NOMO-1 (cell line): Measurements from ENCODE around the gene RMDN3.

Experiments used
- DNase-seq, 2 experiments: peaks; one replicate each; lab custom pipeline; 2025; ENCODE audit not compliant: unreplicated experiment in 2 of 2; lab: John Stamatoyannopoulos, UW

The RMDN3 gene

DNA sequence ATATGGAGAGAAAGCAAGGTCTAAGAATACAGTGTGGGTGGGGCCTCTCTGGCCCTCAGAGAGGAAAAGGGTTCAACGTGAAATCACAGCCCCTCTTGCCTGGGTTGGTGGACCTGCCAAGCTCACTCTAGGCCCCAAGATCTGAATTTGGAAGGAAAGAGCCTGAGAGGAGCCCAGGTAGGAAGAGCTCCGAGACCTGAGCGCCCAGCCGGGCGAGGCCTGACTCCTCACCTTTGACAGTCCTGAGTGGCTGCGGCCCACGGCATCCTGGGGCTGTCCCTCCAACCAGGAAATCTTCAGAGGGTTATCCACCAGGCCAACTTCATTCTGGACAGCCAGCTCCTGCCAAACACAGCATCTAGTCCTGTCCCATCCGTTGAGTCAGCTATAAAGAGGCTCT lies 18.4 kb upstream of the RMDN3 start:
- no peak for DNase-seq

DNA sequence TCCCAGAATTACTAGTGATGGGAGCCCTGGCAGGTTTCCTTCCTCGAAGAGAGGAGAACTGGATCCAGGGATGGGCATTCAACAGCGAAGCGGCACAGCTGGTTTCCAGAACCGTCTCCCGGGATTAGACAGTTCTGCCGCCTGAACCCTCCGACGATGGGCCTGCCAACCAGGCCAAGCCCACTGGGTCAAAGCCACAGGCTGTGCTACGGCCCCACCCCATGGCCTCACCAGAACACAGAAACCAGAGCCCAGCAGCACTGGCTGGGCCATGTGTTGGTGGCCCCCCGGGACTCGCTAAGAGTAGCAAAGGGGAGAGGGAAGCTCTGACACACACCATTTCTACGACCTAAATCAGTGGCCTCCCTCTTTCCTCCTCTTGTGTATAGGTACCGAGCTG lies 17.0 kb upstream of the RMDN3 start:
- DNase-seq, result no peak

DNA sequence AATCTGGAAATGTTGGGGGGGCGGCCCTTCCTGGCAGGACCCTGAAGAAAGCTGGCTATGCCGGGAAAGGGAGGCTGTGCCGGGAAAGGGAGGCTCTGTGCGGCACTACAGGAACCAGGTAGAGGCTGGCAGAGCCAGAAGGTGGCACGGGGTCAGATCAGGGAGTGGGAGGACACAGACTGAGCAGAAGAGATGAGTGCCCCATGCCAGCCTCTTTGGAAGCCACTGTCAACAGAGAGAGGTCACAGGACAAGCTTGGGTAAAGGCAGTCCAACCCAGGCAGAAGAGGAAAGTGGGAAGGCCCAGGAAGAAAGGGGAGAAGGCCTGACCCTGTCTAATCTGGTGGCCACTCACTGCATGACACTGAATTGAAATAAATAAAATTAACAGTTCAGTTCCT lies 16.2 kb upstream of the RMDN3 start:
- DNase-seq, result no peak

DNA sequence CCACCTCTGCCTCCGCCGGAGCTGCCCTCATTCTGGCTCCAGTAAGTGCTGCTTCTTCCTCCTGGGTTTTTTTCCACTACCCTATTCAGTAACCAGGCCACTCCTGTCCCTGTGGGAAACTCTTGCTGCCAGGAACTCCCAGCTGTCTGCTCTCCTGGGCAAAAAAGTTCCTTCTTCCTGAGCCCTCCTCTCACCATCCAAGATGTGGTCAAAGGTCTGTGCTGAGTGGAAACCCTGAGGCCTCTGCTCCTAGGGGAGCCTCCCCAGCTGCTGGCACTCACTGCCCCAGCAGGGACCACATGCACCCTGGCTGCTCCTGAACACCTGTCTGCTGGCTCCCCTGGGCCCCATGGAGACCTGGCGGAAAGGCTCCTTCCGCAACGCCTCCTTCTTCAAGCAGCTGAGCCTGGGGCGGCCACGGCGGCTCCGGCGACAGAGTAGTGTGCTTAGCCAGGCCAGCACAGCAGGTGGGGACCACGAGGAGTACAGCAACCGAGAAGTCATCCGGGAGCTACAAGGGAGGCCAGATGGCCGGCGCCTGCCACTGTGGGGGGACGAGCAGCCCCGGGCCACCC lies 15.2 kb upstream of the RMDN3 start:
- DNase-seq, result no peak

DNA sequence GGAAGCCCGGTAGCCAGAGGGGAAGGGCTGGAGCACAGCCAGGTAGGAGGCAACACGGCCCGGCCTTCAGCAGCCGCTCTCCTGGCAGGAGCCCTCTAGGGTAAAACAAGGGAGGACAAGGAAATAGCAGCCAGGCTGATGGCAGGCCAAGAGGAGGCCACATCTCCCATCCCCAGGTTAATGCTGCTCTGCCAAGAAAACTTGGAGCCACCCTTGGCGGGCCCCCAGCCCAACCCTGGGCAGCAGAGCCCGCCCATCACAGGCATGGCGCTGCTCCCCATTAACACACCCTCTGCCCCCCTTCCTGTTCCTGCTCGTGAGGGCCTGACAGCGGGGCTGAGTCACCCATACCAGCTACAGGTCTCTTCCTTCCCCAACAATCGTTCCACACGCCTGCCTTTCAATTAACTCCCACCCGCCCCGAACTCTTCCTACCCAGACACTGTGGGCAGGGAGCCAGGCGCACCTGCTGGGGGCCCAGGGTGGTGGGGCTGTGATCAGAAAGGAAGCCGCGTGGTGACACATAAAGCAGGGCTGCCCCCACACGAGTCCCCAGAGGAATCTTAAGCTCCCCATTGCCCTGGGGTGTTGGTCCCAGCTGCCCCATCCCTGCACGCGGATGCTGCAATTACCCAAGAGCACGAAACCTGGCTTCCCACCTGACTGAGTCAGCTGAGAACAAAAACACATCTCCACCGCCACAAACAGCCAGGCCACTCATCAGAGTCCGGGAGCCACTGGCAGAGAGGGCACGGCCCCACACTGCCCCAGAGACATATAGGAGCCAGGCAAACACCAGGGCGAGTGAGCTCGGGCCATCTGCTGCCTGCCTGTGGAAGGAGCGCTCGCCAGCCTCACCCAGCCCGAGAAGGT lies 14.5 kb upstream of the RMDN3 start, which contains the start of gene C15orf62:
Gene C15orf62, plus strand, starts transcription at position 707 of the 873 bp plus-strand sequence. CDS start 516 bp downstream, outside the sequence.
- DNase-seq, result peak; percentile 27 to 38

DNA sequence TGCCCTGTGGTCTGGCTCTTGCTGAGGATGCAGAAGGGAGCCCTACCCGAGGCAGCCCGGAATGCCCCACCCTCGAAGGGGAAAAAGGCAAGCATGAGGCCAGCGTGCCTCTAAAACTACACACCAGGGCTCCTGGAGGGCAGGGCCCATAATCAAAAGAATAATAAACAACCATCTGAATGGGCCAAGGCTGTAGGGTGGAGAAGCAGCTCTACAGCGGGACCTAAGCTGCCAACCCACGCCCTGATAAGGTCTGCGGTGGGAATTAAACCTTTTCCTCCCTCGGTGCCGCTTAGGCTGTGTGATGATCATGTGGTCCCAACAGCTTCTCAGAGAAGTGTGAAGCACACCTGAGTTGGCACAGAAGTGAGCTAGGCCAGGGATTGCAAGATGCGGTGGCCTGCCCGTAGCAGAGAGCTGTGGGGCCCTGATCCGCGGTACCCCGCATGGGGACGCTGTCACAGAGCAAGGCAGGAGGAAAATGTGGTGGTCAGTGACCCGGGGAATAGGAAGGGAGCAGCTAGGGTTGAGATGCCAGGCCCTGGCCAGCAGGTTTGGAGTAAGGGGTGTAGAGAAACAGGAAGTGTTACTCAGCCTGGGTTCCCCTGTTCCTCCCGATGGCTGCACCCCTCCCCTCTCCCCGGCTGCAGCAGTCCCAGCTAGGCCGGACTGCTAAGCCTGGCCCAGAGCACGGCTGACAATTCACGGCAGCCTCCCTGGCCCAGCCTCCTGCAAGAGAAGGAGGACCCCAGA lies 13.6 kb upstream of the RMDN3 start:
- peak in 1 of 2 experiments; percentile 4 for DNase-seq

DNA sequence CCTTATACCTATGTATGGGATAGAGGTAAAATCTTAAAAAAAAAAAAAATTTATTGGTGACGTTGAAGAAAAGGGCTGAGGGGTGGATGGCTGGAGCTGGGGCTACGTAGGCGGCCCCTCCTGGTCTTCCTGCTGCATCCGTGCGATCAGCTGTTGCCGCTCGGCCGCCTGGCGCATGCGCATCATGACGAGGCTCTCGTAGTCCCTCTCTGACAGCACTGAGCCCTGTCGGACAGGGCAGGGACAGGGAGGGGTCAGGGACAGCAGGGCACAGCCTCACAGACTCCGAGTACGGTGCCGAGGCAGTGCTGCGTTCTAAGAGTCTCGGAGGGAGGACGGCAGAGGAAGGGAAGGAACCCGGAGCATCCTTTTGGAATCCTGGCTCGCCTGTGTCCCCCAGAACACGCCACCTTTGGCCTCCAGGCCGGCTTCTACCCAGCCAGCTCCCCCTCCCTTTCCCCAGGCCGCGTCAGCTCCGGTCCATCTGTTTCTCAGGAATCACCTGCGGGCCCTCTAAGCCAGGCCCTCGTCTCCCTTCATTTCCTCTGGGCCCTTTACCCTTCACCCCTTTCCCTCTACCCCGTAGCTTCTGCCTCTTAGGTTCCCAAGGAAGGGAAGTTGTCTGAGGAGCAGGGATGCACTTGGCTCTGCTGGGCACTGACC lies 12.9 kb upstream of the RMDN3 start:
- DNase-seq, result no peak

DNA sequence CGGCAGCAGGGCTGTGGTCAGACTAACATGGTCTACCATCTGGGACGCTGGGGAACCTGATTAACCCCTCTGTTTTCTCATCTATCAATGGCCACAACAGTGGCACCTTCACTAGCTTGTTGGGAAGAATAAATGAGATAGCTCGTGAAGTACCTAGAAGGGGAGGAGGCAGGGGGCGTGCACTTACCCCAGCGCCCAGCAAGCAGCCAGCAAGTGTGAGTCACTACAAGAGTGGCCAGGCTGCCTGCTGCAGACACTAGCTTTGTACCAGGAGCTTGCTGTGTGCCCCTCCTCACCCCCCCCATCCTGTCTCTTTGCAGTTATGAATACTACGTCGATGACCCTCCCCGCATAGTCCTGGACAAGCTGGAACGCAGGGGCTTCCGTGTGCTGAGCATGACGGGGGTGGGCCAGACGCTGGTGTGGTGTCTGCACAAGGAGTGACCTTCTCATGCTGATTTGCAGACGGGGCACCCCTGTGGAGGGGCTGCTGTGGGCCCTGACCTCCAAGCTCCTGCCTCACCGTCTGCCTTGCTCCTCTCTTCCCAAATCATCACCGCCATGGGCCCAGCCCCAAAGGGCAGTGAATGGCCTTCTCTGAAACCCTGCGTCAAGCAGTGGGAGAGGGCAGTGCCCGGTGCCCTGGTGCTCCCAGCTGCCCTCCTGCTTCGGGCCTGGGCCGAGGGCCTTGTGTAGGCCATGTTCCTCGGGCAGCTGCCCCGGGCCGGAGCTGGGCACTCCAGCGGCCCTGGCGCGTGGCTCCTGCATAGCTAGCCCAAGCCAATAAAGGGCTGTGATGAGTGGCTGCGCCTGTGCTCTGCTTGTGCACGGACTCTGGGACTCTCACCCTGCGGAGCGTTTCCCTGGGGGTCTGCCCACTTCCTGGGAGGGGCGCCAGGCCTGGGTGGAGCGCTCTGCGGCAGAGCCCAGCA lies 12.1 kb upstream of the RMDN3 start:
- no peak for DNase-seq

DNA sequence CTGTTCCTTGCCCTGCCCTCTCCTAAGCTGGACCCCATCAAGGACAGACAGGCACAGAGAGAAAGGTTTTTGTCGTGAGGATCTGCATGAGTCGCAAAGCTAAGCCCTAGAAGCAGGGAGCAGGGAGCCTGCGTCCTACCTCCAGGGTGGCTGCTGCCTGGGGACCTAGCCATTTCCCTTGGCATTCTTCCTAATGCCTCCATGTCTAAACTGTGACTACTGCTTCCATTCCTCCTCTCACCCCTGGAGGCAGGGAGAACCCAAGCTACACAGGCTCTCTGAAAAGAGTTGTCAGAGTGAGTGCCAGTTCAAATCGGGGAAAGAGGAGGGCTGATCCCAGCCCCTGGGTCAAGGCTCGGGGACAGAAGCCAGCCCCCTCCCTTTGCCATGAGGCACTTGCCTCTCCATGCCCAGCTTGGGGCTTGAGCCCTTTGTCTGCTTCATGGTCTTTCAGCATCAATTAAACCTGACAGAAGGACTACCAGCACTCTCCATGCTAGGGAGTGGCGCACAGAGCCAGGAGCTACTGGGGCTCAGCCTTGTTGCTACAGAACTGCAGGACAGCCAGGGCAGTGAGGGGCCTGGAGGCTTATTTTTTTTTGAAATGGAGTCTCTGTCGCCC lies 11.3 kb upstream of the RMDN3 start:
- no peak for DNase-seq

DNA sequence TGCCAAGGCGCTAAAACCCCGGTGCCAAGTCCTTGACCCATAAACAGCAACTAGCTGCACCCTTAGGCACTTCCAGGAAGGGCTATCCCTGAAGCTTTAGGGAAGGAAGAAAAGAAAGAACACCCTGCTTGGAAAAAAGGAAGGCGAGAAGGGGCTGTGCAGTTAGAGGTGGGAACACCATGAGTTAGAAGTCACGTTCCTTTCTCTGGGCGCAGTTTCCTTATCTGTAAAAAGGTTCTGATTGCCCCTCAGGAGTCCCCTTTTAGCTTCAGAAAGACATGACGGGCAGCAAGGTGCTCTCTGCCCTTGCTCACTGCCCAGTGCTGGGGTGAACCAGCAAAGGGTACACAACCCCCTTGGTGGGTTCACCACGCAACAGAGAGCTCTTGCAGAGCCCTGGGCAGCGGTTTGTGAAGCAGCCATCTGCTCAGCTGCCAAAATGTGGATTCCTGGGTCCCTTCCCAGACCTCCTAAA lies 9.6 kb upstream of the RMDN3 start:
- DNase-seq, result peak in 1 of 2 experiments; percentile 17

DNA sequence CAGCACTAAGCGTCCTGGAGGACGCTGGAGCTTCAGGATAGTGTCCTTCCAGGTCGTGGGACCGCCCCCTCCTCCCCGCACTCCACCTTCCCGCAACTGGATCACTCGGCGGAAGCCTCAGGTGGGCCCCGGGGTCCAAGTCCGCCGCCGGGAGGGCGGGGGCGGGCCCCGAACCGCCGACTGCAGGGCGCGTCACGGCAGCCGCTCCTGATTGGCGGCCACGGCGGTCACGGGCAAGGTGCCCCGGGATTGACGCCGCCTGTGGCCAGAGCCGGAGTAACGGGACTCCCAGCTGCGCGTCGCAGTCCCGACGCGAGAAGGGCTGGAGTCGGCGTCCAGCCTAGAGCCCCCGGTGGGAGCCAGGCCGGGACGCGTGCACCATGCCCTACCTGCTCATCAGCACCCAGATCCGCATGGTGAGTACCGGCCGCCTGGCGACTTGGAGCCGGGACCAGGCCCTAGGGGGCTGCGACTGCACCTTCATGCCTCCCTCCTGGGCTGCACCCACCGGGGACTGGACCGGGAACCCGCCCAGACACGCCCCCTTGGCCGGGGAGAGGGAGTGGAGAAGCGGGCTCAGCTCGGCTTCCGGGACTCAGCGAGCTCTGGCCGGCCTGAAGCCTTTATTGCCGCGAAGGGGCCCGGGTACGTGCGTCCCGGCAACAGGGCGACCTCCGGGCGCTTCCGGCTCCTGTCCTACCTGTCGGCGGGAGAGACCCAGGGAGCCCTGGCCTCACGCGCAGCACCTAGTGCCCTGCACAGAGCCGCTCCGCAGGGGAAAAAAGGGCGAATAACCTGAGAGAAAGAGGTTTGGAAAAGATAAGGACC lies 9.0 kb upstream of the RMDN3 start, which contains the start of gene GCHFR:
Gene GCHFR, plus strand, starts transcription at position 268 of the 828 bp plus-strand sequence. Its CDS starts 113 bp downstream, at position 381.
- DNase-seq, result peak; percentile 67 to 71

DNA sequence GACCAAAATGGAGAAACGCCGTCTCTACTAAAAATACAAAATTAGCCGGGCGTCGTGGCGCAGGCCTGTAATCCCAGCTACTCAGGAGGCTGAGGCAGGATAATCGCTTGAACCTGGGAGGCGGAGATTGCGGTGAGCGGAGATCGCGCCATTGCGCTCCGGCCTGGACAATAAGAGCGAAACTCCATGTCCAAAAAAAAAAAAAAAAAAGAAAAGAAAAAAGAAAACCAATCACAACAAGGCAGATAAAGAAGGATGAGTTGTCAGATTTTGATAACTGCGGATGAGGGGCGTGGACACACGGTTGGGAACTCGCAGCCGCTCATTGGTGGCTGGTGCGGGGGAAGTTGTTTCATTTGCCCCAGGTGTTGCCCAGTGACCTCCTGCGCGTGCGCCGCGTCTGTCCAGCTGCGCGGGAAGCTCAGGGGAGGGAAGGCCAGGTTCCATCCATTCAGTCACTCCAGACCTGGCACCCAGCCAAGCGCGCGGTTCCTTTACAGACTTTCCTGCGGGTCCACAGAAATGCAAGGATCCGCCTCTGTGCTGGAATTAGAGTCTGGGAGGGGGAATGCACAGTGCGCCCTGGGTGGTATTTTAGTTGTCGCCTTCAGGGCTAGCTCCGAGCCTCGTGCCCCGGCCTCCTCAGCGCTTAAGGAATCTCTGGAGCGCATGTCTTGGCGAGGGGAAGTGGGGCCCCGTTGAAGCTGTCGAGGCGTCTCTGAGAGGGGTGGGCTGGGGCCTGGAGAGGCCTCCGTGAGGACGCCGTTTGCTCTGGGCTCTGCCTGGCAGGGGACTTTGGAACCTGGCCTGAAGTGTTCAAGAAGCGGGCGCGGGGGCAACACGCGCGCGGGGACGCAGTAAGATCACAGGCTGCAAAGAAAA lies 8.1 kb upstream of the RMDN3 start:
- no peak for DNase-seq

DNA sequence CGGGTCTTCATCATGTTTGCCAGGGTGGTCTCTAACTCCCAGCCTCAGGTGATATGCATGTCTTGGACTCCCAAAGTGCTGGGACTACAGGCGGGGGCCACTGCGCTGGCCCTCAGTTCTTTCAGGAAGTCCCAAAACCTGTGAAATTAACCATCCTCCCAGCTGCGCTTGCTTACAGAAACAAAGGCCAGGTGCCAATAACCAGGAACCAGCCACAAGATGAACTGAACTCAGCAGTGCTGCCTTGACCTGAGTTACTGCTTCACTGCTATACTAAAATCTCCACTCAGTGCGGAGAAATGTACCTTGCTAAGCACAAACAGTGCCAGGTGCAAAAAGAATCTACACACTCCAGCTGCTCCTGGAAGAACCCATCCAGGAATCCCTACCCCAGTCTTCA lies 4.9 kb upstream of the RMDN3 start:
- DNase-seq, result no peak

DNA sequence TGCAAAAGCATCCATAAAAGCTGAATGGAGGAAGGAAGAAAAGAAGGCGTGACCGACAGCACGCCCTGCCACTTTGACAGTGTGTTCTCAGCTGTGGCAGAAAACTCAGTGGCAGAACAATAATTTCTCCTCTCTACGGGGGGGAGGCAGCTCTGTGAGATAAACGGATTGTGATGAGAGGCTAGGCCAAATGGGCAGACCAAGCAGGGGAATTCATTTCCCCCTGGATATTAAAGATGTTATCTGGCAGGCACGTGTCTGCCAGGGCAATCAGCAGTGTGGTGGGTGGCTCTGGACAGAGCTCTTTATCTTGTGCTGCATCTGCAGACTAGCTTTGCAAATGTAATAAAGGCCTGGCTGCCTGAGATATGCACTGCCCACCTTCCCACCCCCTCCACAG lies 1.9 kb upstream of the RMDN3 start:
- DNase-seq, result no peak

DNA sequence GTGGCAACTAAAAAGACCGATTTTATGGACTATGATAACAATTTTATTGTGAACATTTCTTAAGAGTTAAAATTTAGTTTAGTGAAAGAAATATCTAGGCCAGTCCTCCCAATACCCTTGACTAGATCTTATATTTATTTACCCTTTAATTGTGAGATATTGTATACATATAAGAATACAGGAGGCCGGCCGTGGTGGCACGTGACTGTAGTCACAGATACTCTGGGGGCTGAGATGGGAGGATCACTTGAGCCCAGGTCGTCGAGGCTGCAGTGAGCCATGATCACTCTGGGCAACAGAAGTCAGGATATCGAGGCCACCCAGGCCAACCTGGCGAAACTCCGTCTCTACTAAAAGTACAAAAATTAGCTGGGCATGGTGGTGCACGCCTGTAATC lies 756 bp upstream of the RMDN3 start:
- peak in 1 of 2 experiments; percentile 17 for DNase-seq

DNA sequence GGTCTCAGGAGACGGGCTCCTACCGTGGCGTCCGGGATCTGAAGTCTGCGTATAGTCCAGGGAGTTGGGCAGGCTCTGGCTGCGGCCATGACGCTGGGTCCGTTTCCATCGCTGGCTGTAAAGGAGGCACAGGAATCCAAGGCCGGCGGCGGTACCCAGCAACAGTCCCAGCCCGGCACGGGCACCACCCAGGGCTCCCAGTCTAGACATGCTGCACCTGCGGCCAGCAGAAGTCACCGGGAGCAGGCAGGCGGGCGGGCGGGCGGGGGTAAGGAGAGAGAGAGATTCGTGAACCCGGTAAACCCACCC lies 526 bp downstream of the RMDN3 start:
- peak in 1 of 2 experiments; percentile 9 for DNase-seq

DNA sequence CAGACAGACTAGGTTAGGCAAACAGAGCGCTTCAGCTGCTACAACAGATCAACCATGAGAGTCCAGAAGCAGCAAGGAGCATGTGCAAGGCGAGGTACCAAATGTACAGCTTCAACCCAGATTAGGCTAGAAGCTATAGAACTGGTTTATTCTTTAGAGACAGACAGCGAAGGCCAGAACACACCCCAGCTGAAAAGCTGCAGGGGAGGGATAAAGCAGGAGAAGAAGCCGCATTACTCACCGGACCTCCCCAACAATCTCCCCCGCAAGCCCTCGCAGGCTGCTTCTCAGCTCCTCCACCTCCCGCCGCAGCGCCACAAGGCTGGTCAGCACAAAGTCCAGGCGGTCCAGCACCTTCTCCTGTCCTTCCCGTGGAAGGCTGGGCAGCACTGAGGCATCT lies 3.3 kb downstream of the RMDN3 start:
- no peak for DNase-seq

DNA sequence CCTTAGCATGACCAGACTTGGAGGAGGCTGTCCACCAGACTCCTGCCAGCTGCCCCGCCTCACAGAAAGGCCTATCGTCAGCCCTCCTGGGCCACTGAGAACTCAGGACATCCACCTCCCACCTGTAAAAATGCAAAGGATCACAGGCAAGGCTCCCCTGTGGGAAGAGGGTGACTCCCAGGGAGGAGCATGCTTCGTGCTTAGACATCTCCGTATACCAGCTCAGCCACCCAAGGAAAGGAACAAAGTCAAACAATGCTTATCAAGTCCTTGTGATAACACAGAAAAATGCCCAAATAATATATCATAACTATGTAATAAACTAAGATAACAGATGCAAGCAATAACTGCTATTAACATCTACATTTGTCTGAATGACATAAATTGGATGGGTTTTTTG lies 4.2 kb downstream of the RMDN3 start:
- DNase-seq, result no peak
